Dermis microvascular lymphatic vessel endothelial cell (primary cell): ENCODE data around the gene ASB9. TPM values are rescaled to one million over a fixed set of nuclear protein-coding genes. Genes with fewer than 3 reads are reported as not detected.
A peak's percentile ranks its signal among the peaks of the same experiment; 100 is the strongest.
"Not testable (repeated sequence)": the region's sequence is repeated elsewhere in the genome, so short reads cannot be mapped to it uniquely, and the experiment has no call there.

Experiments
- DNase-seq, 2 donors: peaks; one replicate each; pipeline versions ENCODE4 v3.0.0 to v3.0.0-alpha.2; 2010; ENCODE audit warnings: low read depth in 2 of 2
- total RNA-seq: library from RNA; depleted of rRNA; stranded (reverse); fragments of >200 nt; gene quantifications from 2 replicates; pipeline ENCODE4 v1.2.1, GENCODE V29; 2014

Gene ASB9
- total RNA-seq, 1 donor from 2014 or later: 4.1 TPM

- peak; percentile 68 to 71 for DNase-seq
Observed at GRCh38 chrX:15242899-15243555, 26.9 kb downstream of the ASB9 start.

GRCh38 chrX:15241301-15241700, 28.6 kb downstream of the ASB9 start:
- no peak for DNase-seq

- no peak for DNase-seq
Observed at GRCh38 chrX:15240414-15240813, 29.5 kb downstream of the ASB9 start.

GRCh38 chrX:15236146-15236545, 33.7 kb downstream of the ASB9 start:
- DNase-seq: no peak

- DNase-seq: no peak
Observed at GRCh38 chrX:15235001-15235400, 34.9 kb downstream of the ASB9 start.

- no peak for DNase-seq
Observed at GRCh38 chrX:15233416-15234015, 36.4 kb downstream of the ASB9 start.

GRCh38 chrX:15224747-15225146, 45.1 kb downstream of the ASB9 start:
- DNase-seq: no peak

GRCh38 chrX:15221321-15221720, 48.6 kb downstream of the ASB9 start:
- no peak for DNase-seq

GRCh38 chrX:15217161-15217560, 52.7 kb downstream of the ASB9 start:
- DNase-seq: no peak

GRCh38 chrX:15216280-15216679, 53.6 kb downstream of the ASB9 start:
- DNase-seq: no peak

- no peak for DNase-seq
Observed at GRCh38 chrX:15215366-15215765, 54.5 kb downstream of the ASB9 start.

GRCh38 chrX:15214588-15214987, 55.3 kb downstream of the ASB9 start:
- no peak for DNase-seq

GRCh38 chrX:15209096-15209495, 60.8 kb downstream of the ASB9 start:
- DNase-seq: no peak

- no peak for DNase-seq
Observed at GRCh38 chrX:15207994-15208393, 61.9 kb downstream of the ASB9 start.

- no peak for DNase-seq
Observed at GRCh38 chrX:15207384-15207783, 62.5 kb downstream of the ASB9 start.

GRCh38 chrX:15206306-15206705, 63.6 kb downstream of the ASB9 start:
- peak; percentile 5 to 8 for DNase-seq

- DNase-seq: no peak
Observed at GRCh38 chrX:15204130-15204751, 65.6 kb downstream of the ASB9 start.

GRCh38 chrX:15203694-15204093, 66.2 kb downstream of the ASB9 start:
- no peak for DNase-seq

- no peak for DNase-seq
Observed at GRCh38 chrX:15202454-15203177, 67.3 kb downstream of the ASB9 start.

- no peak for DNase-seq
Observed at GRCh38 chrX:15200871-15201270, 69.0 kb downstream of the ASB9 start.

GRCh38 chrX:15198608-15199202, 71.2 kb downstream of the ASB9 start:
- DNase-seq: not testable (repeated sequence)

- DNase-seq: no peak
Observed at GRCh38 chrX:15194146-15194545, 75.7 kb downstream of the ASB9 start.
